GM21528 (cell line): ENCODE data around the gene ARHGEF2.

ENCODE experiments used
- ATAC-seq: cut with Tn5 transposase; IDR thresholded peaks from one replicate; pipeline ENCODE4 v1.9.1; 2021; ENCODE audit warnings: mild to moderate bottlenecking, moderate library complexity; ENCODE audit not compliant: unreplicated experiment, low FRiP score

Gene ARHGEF2

GRCh38 chr1:155973723-155974122 lies 4.6 kb downstream of the ARHGEF2 start:
- ATAC-seq = no peak

- ATAC-seq = no peak
Measured at GRCh38 chr1:155971910-155972809, 6.2 kb downstream of the ARHGEF2 start.

GRCh38 chr1:155970531-155971167 lies 7.7 kb downstream of the ARHGEF2 start:
- ATAC-seq = no peak

DNA sequence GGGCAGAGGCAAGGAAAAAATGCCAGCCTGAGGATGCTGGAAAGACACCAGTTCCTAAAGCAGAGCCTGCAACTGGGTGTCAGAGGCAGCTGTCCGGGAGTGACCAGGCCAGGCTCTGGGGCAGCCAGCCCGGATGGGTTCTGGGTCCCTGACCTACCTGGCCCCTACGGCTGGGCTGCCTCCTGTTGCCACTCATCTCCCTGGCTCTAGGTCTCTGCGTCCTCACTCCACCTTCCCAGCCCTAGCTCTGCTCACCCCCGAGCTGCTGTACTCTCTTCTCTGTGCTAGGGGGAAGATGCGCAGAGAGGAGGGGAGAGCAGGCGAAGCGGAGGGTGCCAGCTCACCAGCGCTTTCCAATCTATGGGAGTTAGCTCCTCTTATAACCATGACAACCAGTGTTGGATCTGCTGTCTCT lies 9.0 kb downstream of the ARHGEF2 start:
- no peak for ATAC-seq

GRCh38 chr1:155968670-155969069 lies 9.7 kb downstream of the ARHGEF2 start:
- ATAC-seq = no peak

GRCh38 chr1:155968051-155968400 lies 10.3 kb downstream of the ARHGEF2 start:
- ATAC-seq = no peak

DNA sequence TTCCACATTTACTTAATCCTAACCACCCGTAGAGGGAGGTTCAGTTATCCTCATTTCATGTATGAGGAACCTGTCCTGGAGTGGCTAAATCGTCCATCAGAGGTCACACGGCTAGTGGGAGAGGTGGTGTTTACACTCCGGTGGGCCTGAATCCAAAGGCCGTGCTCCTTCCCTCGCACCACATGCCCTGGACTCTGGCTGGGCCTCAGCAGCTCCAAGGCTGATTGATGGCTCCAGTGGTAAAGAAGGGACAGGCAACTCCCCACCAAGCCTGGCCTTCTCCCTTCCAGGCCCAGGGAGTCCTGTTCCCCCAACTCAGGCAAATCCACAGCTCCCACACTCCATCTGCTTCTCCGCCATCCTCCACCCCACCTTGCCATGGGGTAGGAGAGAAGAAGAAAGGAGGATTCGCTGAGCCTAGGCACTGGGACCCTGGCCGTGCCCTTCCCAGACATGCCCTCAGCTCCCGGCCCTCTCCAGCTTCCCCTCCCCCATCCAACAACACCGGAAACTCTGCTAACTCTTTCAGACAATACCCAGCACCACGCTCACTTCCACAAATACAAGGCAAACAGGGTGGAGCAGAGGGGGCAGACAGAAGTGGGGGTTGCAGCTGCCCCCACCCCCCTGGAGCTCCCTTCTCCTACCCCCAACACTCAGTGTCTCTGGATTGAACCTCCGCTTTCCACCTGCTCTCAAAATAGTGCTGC lies 10.9 kb downstream of the ARHGEF2 start:
- ATAC-seq = no peak

DNA sequence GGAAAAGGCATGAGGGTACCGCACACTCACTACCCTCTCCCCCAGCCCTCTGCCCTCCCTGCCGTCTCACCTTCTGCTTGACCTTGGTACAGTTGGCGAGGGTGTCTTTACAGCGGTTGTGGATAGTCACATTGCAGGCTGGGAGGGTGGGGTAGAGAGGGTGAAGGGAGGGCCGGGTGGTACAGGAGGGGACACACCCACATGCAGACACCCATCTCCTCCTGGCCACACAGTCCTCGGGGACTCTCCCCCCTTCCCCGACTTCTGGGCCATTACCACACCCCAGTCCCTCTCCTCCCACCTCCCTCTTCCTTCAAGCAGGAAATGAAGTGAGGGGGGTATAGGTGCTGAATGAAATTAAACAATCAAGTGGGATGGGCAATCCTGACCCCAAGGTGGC lies 11.6 kb downstream of the ARHGEF2 start:
- ATAC-seq = no peak

DNA sequence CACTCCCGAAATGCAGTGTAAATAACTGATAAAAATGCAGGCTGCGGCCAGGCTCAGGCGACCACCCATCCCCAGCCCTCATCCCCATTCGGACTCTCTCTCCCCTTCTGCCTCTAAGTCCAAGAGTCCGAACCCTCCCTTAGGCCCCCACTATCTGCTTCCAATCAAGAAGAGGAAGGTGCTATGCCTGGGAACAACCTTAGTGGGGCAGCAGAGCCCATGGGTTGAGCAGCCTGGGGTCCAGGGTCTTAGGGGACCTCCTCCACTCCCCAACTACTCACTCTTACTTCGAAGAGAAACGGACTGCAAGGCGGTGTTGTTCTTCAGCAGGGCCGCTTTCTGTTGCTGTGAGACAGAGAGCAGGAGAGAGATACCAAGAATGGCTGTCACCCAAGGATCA lies 12.2 kb downstream of the ARHGEF2 start:
- no peak for ATAC-seq

DNA sequence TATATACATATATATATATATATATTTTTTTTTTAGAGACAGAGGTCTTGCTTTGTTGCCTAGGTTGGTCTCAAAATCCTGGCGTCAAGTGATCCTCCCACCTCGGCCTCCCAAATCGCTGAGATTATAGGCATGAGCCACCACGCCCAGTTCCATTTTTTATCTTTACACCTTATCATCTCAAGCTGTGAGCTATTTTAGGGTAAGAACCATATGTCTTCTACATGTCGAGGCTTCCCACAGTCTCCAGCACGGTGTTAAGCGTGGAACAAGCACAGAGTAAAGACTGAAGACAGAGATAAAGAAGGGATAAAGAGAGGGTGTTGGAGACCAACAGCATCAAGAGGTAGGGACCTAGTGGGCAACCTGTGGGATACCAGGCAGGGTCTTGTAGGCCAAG lies 14.2 kb downstream of the ARHGEF2 start:
- ATAC-seq = no peak

GRCh38 chr1:155962599-155963211 lies 15.6 kb downstream of the ARHGEF2 start:
- ATAC-seq = no peak

- ATAC-seq = no peak
Measured at GRCh38 chr1:155961937-155962336, 16.4 kb downstream of the ARHGEF2 start.

GRCh38 chr1:155960081-155960745 lies 18.1 kb downstream of the ARHGEF2 start:
- no peak for ATAC-seq

DNA sequence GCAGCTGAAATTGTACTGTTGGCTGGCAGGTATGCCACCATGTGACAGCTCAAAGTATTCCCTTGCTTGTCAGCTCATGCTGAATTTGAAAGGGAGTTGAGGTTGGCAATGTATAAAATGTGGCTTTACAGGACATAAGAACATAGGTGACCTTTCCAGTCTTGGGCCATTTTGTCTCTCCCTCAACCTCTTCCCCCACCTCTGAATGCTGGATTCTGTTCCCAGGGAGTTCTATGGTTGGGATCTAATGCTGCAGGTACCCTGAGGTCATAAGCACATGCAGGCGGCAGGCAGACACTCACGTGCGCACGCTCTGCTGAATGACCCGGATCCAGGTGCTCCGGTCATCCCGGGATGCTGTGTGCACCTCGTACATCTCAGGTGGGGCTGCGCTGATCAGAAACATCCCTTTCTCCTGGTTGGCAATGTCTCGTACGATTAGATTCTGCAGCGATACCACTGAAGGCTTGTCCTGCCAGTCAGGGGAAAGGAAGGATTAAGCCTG lies 20.9 kb downstream of the ARHGEF2 start:
- no peak for ATAC-seq

DNA sequence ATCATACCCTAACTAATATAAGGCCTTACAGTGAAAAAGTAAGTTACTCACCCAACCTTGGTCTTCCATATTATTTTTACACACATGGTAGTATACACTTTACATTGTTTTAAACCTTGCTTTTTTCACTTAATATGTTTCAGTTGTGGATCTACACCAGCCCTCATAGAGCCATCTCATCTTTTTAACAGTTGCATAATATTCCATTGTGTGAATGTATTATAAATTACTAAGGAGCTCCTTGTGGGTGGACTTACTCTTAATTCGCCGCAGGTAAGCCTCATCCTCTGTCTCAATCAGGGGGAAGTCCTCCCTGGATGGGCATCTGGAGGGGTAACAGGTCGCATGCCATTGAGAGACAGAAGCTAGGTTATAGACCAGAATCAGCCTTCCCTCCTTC lies 23.7 kb downstream of the ARHGEF2 start:
- no peak for ATAC-seq

DNA sequence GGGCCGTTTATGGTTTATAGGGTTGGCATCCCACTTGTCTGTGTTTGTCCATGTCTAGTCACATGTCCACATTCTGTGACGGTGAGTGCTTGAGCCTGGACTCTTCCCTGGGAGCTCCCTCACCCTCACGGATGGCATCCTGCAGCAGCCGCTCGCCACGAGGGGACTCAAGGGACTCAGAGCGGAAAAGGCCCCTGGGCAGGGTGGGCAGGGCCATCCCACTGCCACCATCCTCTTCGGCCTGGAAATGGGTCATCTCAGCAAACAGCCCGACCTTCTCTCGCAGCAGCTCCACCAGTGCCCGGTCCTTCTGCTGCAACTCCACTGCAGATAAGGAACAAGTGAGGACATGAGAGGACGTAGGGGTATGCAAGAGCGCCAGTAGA lies 25.8 kb downstream of the ARHGEF2 start:
- ATAC-seq = no peak

DNA sequence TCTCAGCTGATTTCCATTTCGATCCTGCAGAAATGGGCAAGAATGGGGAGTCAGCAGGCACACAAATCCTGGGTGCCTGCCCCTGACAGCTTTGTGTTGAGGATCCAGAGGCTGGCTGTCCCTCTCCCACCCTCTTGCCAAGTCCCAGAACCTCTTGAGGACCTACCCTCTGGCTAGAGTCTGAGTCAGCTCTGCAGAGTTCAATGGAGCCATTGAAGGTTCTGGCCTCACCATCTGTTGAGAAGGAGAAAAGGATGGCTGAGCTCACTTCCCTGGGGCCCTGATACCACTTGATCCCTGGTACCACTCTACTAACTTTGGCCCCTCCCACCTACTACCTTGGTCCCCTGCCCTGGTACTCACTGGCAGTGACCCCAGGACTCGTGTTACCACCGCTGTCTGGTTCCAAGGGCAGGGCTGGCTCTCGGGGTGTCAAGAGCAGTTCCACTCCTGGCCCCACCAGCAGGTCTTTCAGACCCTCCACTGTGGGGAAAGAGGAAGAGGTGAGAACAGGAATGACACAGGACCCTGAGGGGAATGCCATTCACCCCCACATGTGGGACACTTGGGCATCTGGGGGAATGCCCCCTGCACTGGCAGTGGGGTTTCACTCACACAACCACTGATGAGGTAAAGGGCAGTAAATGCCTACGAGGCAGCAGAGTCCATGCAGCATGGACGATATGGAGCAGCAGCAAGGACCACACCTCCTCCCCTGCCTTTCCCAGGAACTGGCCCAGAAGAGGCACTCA lies 26.4 kb downstream of the ARHGEF2 start:
- ATAC-seq = no peak

DNA sequence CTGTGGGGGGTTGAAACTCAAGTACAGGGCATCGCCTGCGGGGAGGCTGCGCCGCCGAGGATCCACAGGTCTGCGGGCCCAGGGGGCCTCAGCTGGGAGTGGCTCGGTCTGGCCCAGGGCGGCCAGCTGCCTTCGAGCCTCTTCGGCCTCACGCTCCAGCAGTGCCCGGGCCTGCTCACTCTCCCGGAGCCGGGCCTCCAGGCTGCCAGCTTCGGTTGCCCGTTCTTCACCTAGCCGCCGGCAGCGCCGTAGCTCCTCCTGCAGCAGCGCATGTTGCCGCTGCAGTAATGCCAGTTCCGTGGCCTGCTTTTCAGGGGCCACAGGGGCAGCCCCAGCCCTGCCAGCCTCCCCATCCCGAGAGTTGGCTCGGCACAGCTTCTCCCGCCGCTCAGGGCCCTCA lies 27.5 kb downstream of the ARHGEF2 start:
- ATAC-seq = no peak

- no peak for ATAC-seq
Measured at GRCh38 chr1:155947741-155948140, 30.6 kb downstream of the ARHGEF2 start.

DNA sequence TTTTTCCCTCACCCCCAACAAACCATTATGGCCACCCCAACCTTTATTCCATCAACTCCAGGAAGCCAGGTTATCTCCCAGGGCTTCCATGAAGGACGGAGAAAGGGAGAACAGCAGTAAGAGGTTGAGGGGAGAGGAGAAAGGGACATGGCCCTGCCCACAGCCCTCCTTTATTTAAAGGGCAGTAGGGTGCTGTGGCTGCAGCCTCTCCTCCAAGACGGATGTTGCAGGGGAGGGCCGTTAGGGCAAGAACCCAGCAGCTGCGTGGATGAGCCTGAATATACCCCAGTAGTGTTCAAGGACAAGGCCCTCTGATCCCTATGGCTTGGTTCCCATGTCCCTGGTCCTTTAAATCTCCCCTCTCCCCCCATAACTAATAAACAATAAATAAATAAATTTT lies 31.1 kb downstream of the ARHGEF2 start:
- no peak for ATAC-seq
